Endothelial cell of umbilical vein (primary cell): ENCODE data around the gene FBXO21. TPM values are rescaled to one million over a fixed set of nuclear protein-coding genes. Genes with fewer than 3 reads are reported as not detected.

Source experiments
- BruUV-seq: library from RNA; stranded (reverse); fragments of 400-500 nt; replicated peaks from 2 replicates; lab custom pipeline; 2021; lab: Mats Ljungman, UMichigan
- CTCF ChIA-PET: fragments of 300-600, 350-600 bp; sonication (Branson Sonifier 250); formaldehyde crosslinking; loops from one replicate; lab custom pipeline; 2021; ENCODE audit warnings: antibody characterized with exemption, inconsistent platforms; lab: Charles Lee
- POLR2A ChIA-PET: fragments of 300-600, 350-600 bp; sonication (Branson Sonifier 250); formaldehyde crosslinking; loops from one replicate; lab custom pipeline; 2021; ENCODE audit warnings: antibody characterized with exemption, inconsistent platforms; lab: Charles Lee
- DNase-seq: peaks from one replicate; pipeline ENCODE4 v3.0.0-alpha.2; 2011; ENCODE audit warnings: low read depth, low spot score
- FAIRE-seq: peaks from 2 replicates; lab custom pipeline; 2011; peaks lifted over from hg19 to GRCh38; lab: Jason Lieb, UNC
- H2AFZ ChIP-seq: 2 replicates; pipeline ENCODE4 v1.6.0; 2012; ENCODE audit warnings: low read depth, low read length, control low read depth, inconsistent platforms
- H3K27ac ChIP-seq: 2 replicates; pipeline ENCODE4 v1.5.1; 2011; ENCODE audit warnings: low read depth, mild to moderate bottlenecking, control low read depth, low read length, moderate library complexity; ENCODE audit not compliant: insufficient read depth
- H3K27me3 ChIP-seq, 2 experiments: 2 replicates each; pipeline versions ENCODE4 v1.6.0 to v1.6.1; 2011; ENCODE audit warnings: low read length in 2 of 2, mixed read lengths in 1 of 2; ENCODE audit not compliant: control insufficient read depth in 2 of 2, insufficient read depth in 2 of 2
- H3K36me3 ChIP-seq, 2 experiments: 2 replicates in 1 of 2; 3 replicates in 1 of 2; pipeline ENCODE4 v1.5.1; 2011; ENCODE audit warnings: low read length in 2 of 2, mild to moderate bottlenecking in 1 of 2, moderate library complexity in 1 of 2; ENCODE audit not compliant: control insufficient read depth in 2 of 2, insufficient read depth in 2 of 2; ENCODE audit errors: extremely low read depth in 1 of 2
- H3K4me1 ChIP-seq: 3 replicates; pipeline ENCODE4 v1.5.1; 2011; ENCODE audit warnings: mild to moderate bottlenecking, low read length; ENCODE audit not compliant: control insufficient read depth, insufficient read depth; ENCODE audit errors: extremely low read depth
- H3K4me2 ChIP-seq: 2 replicates; pipeline ENCODE4 v1.6.1; 2011; ENCODE audit warnings: low read length, control low read depth, mixed read lengths; ENCODE audit not compliant: insufficient read depth
- H3K4me3 ChIP-seq, 3 experiments: fragments of 200-600 bp in 1 of 3; sonication (generic), shearing (Covaris generic) in 1 of 3; replicated peaks in 1 of 3; 2 replicates each; pipeline ENCODE4 v1.5.1; 2011 to 2016; ENCODE audit warnings: control low read depth in 3 of 3, low read length in 3 of 3, mild to moderate bottlenecking in 2 of 3, inconsistent platforms in 1 of 3, low read depth in 1 of 3, moderate library complexity in 1 of 3; ENCODE audit not compliant: insufficient read depth in 1 of 3
- H3K79me2 ChIP-seq: 2 replicates; pipeline ENCODE4 v1.6.0; 2012; ENCODE audit warnings: low read length, inconsistent platforms; ENCODE audit not compliant: control insufficient read depth, insufficient read depth
- H3K9ac ChIP-seq: replicated peaks from 2 replicates; pipeline ENCODE3; 2011; ENCODE audit warnings: low read length, control low read depth; ENCODE audit not compliant: insufficient read depth; ENCODE audit errors: extremely low read depth
- H3K9me1 ChIP-seq: replicated peaks from 3 replicates; pipeline ENCODE4 v1.6.0; 2011; ENCODE audit warnings: mild to moderate bottlenecking, low read length; ENCODE audit not compliant: control insufficient read depth, insufficient read depth; ENCODE audit errors: extremely low read depth
- H3K9me3 ChIP-seq: replicated peaks from 2 replicates; pipeline ENCODE4 v1.5.1; 2012; ENCODE audit warnings: low read length, inconsistent platforms; ENCODE audit not compliant: control insufficient read depth, insufficient read depth
- H4K20me1 ChIP-seq: replicated peaks from 2 replicates; pipeline ENCODE3; 2011; ENCODE audit warnings: mild to moderate bottlenecking, low read length; ENCODE audit not compliant: control insufficient read depth, insufficient read depth; ENCODE audit errors: extremely low read depth
- CTCF ChIP-seq, 2 donors: IDR thresholded peaks; 1 replicate in 1 of 2; 2 replicates in 1 of 2; pipeline ENCODE4 v1.5.1; 2011; ENCODE audit warnings: low read length in 2 of 2, mild to moderate bottlenecking in 2 of 2, moderate library complexity in 2 of 2, control low read depth in 1 of 2, inconsistent platforms in 1 of 2, low read depth in 1 of 2; ENCODE audit not compliant: insufficient read depth in 1 of 2; ENCODE audit errors: extremely low read depth in 1 of 2
- EZH2 ChIP-seq: IDR thresholded peaks from 2 replicates; pipeline ENCODE4 v1.6.1; 2012; ENCODE audit warnings: borderline replicate concordance, low read depth, mild to moderate bottlenecking, moderate library complexity, low read length, inconsistent platforms; ENCODE audit not compliant: severe bottlenecking
- FOS ChIP-seq: IDR thresholded peaks from 2 replicates; pipeline ENCODE4 v1.6.1; 2011; ENCODE audit warnings: mild to moderate bottlenecking, low read length, moderate library complexity, borderline replicate concordance; ENCODE audit not compliant: insufficient read depth
- GATA2 ChIP-seq: IDR thresholded peaks from 2 replicates; pipeline ENCODE4 v1.7.0; 2011; ENCODE audit warnings: low read depth, mild to moderate bottlenecking, moderate library complexity, mixed read lengths, low read length; ENCODE audit not compliant: insufficient read length, insufficient read depth
- JUN ChIP-seq: IDR thresholded peaks from 2 replicates; pipeline ENCODE4 v1.6.1; 2011; ENCODE audit warnings: borderline replicate concordance, low read depth; ENCODE audit not compliant: insufficient read length, insufficient read depth
- MAX ChIP-seq: IDR thresholded peaks from 2 replicates; pipeline ENCODE4 v1.6.1; 2011; ENCODE audit not compliant: insufficient read depth, insufficient read length
- MYC ChIP-seq: IDR thresholded peaks from one replicate; pipeline ENCODE4 v1.6.1; 2011; ENCODE audit warnings: mild to moderate bottlenecking, low read depth, low read length
- POLR2A ChIP-seq: IDR thresholded peaks from 2 replicates; pipeline ENCODE4 v1.6.1; 2012; ENCODE audit warnings: low read depth, mild to moderate bottlenecking, control low read depth, low read length
- POLR2AphosphoS5 ChIP-seq: IDR thresholded peaks from 2 replicates; pipeline ENCODE4 v1.6.1; 2012; ENCODE audit warnings: low read depth, mild to moderate bottlenecking, control low read depth, low read length, moderate library complexity; ENCODE audit not compliant: insufficient read depth
- dilution Hi-C: fragments of 300-500 bp; cut with MboI; formaldehyde crosslinking; loops from one replicate; pipeline ENCODE4 v1.15.0; 2019; ENCODE audit warnings: low sequenced_read_pairs; ENCODE audit not compliant: extremely low pct_ligation_motif_present
- intact Hi-C: fragments of 100-400 bp; cut with micrococcal nuclease; formaldehyde crosslinking; loops from one replicate; pipeline ENCODE4 v1.10.0; 2022
- polyA plus RNA-seq, 4 experiments: library from polyadenylated mRNA; depleted of rRNA in 3 of 4; stranded (reverse) in 3 of 4; unstranded in 1 of 4; fragments of >200 nt; gene quantifications; 2 replicates each; pipeline versions ENCODE4 v1.2.1 to v1.2.3, GENCODE V29; 2011 to 2012; ENCODE audit warnings: missing spikeins in 1 of 4
- total RNA-seq: library from RNA; stranded (reverse); gene quantifications from 2 replicates; pipeline ENCODE4 v1.2.3, GENCODE V29; 2021

Gene FBXO21
- total and polyA plus RNA-seq, 2 donors (not counting 3 experiments of a cell fraction or from before 2014, with no cell fraction given): 41.6 to 66.7 TPM

GRCh38 chr12:117092511-117092780 lies 97.8 kb downstream of the FBXO21 start:
- CTCF ChIA-PET: no interaction called here
- no peak overlapping the region for H2AFZ ChIP-seq
- no peak overlapping the region for H3K9ac ChIP-seq
- FAIRE-seq: no peak
- no peak overlapping the region for H3K27ac ChIP-seq
- H3K9me3 ChIP-seq: no peaks in the 10 kb centered on the region
- H3K27me3 ChIP-seq: peaks cover 9 to 15% of the 10 kb centered on the region in 2 experiments
- POLR2A ChIA-PET: no interaction called here
- H3K9me1 ChIP-seq: no peaks in the 10 kb centered on the region
- H3K79me2 ChIP-seq: no peaks in the 10 kb centered on the region
- dilution Hi-C loops: no loop called here
- intact Hi-C loops: no loop called here
- no peak overlapping the region for H3K4me2 ChIP-seq
- no peak for DNase-seq
- TF ChIP-seq POLR2A (no peak), JUN (no peak), MYC (no peak), GATA2 (no peak), FOS (no peak), EZH2 (no peak), POLR2AphosphoS5 (no peak), MAX (no peak), CTCF (IDR thresholded peaks at IDR 0.05; ENCODE audit: extremely low read depth in 1 of 2, insufficient read depth in 1 of 2, low read depth in 1 of 2, low read length in 2 of 2) (no peak)
- no peaks in the 10 kb centered on the region for H3K4me1 ChIP-seq
- BruUV-seq: no TSS peak
- H3K36me3 ChIP-seq: no peaks in the 10 kb centered on the region
- H4K20me1 ChIP-seq: no peaks in the 10 kb centered on the region
- no peak overlapping the region for H3K4me3 ChIP-seq

Other genes starting within 250 kb of the FBXO21 start
- 0.40 TPM in 1 of 2 replicates, not detected in the other for gene TESC, start 91.1 kb downstream of the FBXO21 start, total RNA-seq
- 0.26 and 0.40 TPM in 2 replicates for gene TESC, start 91.1 kb downstream of the FBXO21 start, polyA plus RNA-seq
- gene NOS1, start 171.2 kb upstream of the FBXO21 start, total RNA-seq: not detected in 2 replicates
- not detected in 2 replicates for gene NOS1, start 171.2 kb upstream of the FBXO21 start, polyA plus RNA-seq